Panc1 (cell line): ENCODE results near the gene DNAAF5. TPM values are rescaled to one million over a fixed set of nuclear protein-coding genes. Genes with fewer than 3 reads are reported as not detected.

Experiments
- ATAC-seq: fragments of 200-7000 bp; cut with Tn5 transposase; 2 replicates; pipeline ENCODE4 v1.9.1; 2020; ENCODE audit warnings: mild to moderate bottlenecking, moderate library complexity
- BruUV-seq: library from RNA; stranded (reverse); fragments of 400-500 nt; replicated peaks from 2 replicates; lab custom pipeline; 2021; lab: Mats Ljungman, UMichigan
- CTCF ChIA-PET: fragments of 300-600 bp; sonication (Branson Sonifier 250); formaldehyde crosslinking; loops from one replicate; lab custom pipeline; 2022; ENCODE audit warnings: antibody characterized with exemption; lab: Charles Lee
- POLR2A ChIA-PET: fragments of 300-600 bp; sonication (Branson Sonifier 250); formaldehyde crosslinking; loops from one replicate; lab custom pipeline; 2022; ENCODE audit warnings: antibody characterized with exemption; lab: Charles Lee
- DNase-seq: peaks from one replicate; pipeline ENCODE4 v3.0.0-alpha.2; 2010; ENCODE audit warnings: low read depth, low spot score
- H3K27ac ChIP-seq: 2 replicates; pipeline ENCODE4 v1.5.1; 2011; ENCODE audit warnings: mild to moderate bottlenecking, low read length, inconsistent platforms
- H3K27me3 ChIP-seq: fragments of 200-500 bp; sonication (Bioruptor generic); 2 replicates; pipeline ENCODE4 v1.6.0; 2014; ENCODE audit warnings: low read length, inconsistent platforms; ENCODE audit not compliant: control insufficient read depth, insufficient read depth
- H3K36me3 ChIP-seq: fragments of 200-500 bp; sonication (Bioruptor generic); 2 replicates; pipeline ENCODE4 v1.5.1; 2014; ENCODE audit warnings: inconsistent platforms, mild to moderate bottlenecking, low read length, moderate library complexity; ENCODE audit not compliant: control insufficient read depth, insufficient read depth
- H3K4me1 ChIP-seq: 2 replicates; pipeline ENCODE4 v1.5.1; 2011; ENCODE audit warnings: inconsistent platforms, mild to moderate bottlenecking, low read length, moderate library complexity; ENCODE audit not compliant: control insufficient read depth, insufficient read depth
- H3K4me3 ChIP-seq, 2 experiments: 2 replicates each; pipeline ENCODE4 v1.5.1; 2011 to 2012; ENCODE audit warnings: low read depth in 2 of 2, low read length in 2 of 2, mild to moderate bottlenecking in 2 of 2, inconsistent platforms in 1 of 2, moderate library complexity in 1 of 2
- H3K9me3 ChIP-seq: fragments of 200-500 bp; sonication (Bioruptor generic); 2 replicates; pipeline ENCODE4 v1.5.1; 2014; ENCODE audit warnings: low read depth, mild to moderate bottlenecking, inconsistent platforms, low read length, moderate library complexity; ENCODE audit not compliant: control insufficient read depth, insufficient read depth
- CTCF ChIP-seq: fragments of 450-650 bp; IDR thresholded peaks from 2 replicates; pipeline ENCODE4 v1.5.1; 2017; ENCODE audit warnings: mild to moderate bottlenecking
- POLR2AphosphoS5 ChIP-seq: IDR thresholded peaks from 2 replicates; pipeline ENCODE4 v1.6.1; 2012; ENCODE audit warnings: mild to moderate bottlenecking, low read depth, low read length, moderate library complexity
- SIN3A ChIP-seq: IDR thresholded peaks from 2 replicates; pipeline ENCODE4 v1.6.1; 2012; ENCODE audit warnings: low read depth, mild to moderate bottlenecking, low read length, moderate library complexity, borderline replicate concordance; ENCODE audit not compliant: insufficient read depth
- TCF7L2 ChIP-seq: IDR thresholded peaks from 2 replicates; pipeline ENCODE4 v1.6.1; 2011; ENCODE audit warnings: mild to moderate bottlenecking, low read depth, low read length, inconsistent platforms
- in situ Hi-C: cut with HindIII; loops from 2 replicates; pipeline ENCODE4 v1.10.0; 2016; ENCODE audit warnings: low sequenced_read_pairs, low pct_unique_long_range_greater_than_20kb
- intact Hi-C: fragments of 100-400 bp; cut with micrococcal nuclease; formaldehyde crosslinking; loops from one replicate; pipeline ENCODE4 v1.10.0; 2022; ENCODE audit not compliant: unreplicated experiment
- total RNA-seq: library from RNA; stranded (reverse); gene quantifications from one replicate; pipeline ENCODE4 v1.2.1, GENCODE V29; 2021; ENCODE audit not compliant: unreplicated experiment
- TF ChIP-seq, protein P1 (sequence below), 2 experiments: IDR thresholded peaks; 2 replicates each; pipeline ENCODE4 v1.6.1; 2011 to 2012; ENCODE audit warnings: low read depth in 2 of 2, control low read depth in 1 of 2, low read length in 1 of 2, mild to moderate bottlenecking in 1 of 2, moderate library complexity in 1 of 2; ENCODE audit not compliant: insufficient read depth in 1 of 2

The DNAAF5 gene
- total RNA-seq, 1 experiment from 2014 or later = 79.5 TPM

GRCh38 chr7:787332-788240 lies 61.1 kb downstream of the DNAAF5 start:
- TF ChIP-seq TCF7L2 = no peak
- TF ChIP-seq, protein P1, sequence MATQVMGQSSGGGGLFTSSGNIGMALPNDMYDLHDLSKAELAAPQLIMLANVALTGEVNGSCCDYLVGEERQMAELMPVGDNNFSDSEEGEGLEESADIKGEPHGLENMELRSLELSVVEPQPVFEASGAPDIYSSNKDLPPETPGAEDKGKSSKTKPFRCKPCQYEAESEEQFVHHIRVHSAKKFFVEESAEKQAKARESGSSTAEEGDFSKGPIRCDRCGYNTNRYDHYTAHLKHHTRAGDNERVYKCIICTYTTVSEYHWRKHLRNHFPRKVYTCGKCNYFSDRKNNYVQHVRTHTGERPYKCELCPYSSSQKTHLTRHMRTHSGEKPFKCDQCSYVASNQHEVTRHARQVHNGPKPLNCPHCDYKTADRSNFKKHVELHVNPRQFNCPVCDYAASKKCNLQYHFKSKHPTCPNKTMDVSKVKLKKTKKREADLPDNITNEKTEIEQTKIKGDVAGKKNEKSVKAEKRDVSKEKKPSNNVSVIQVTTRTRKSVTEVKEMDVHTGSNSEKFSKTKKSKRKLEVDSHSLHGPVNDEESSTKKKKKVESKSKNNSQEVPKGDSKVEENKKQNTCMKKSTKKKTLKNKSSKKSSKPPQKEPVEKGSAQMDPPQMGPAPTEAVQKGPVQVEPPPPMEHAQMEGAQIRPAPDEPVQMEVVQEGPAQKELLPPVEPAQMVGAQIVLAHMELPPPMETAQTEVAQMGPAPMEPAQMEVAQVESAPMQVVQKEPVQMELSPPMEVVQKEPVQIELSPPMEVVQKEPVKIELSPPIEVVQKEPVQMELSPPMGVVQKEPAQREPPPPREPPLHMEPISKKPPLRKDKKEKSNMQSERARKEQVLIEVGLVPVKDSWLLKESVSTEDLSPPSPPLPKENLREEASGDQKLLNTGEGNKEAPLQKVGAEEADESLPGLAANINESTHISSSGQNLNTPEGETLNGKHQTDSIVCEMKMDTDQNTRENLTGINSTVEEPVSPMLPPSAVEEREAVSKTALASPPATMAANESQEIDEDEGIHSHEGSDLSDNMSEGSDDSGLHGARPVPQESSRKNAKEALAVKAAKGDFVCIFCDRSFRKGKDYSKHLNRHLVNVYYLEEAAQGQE (IDR thresholded peaks at IDR 0.05; ENCODE audit: insufficient read depth in 1 of 2, low read depth in 2 of 2, low read length in 1 of 2) = no peak
- no peak for DNase-seq
- no TSS peak for BruUV-seq
- intact Hi-C loops (loop anchor here (5.0 kb wide), 1 partner anchor 85 kb away; no protein-coding TSS in a partner anchor), in situ Hi-C loops (no loop called here)
- Histone ChIP-seq H3K27ac (no peak overlapping the region), H3K4me3 (no peak overlapping the region), H3K36me3 (no peaks in the 10 kb centered on the region; the same call in 1 of the 2 replicates), H3K9me3 (no peaks in the 10 kb centered on the region), H3K4me1 (no peaks in the 10 kb centered on the region), H3K27me3 (no peaks in the 10 kb centered on the region)
- ATAC-seq = peak; percentile 79
- ChIA-PET CTCF (interaction anchor here (0.7 to 0.8 kb wide), 2 partner anchors 14 to 70 kb away, joined by 3 read pairs; no protein-coding TSS in a partner anchor), POLR2A (interaction anchor here (0.6 kb wide), 1 partner anchor 164 kb away, joined by 3 read pairs; no protein-coding TSS in a partner anchor)

GRCh38 chr7:791519-791918 lies 65.0 kb downstream of the DNAAF5 start:
- Histone ChIP-seq H3K27ac (no peak overlapping the region), H3K4me1 (no peaks in the 10 kb centered on the region), H3K27me3 (no peaks in the 10 kb centered on the region), H3K36me3 (no peaks in the 10 kb centered on the region), H3K9me3 (no peaks in the 10 kb centered on the region), H3K4me3 (no peak overlapping the region)
- ChIA-PET CTCF (no interaction called here), POLR2A (no interaction called here)
- in situ Hi-C loops (no loop called here), intact Hi-C loops (no loop called here)
- ATAC-seq (no peak), DNase-seq (no peak)
- TF ChIP-seq SIN3A (no peak), POLR2AphosphoS5 (no peak), CTCF (no peak), TCF7L2 (no peak)
- TF ChIP-seq, protein P1 (IDR thresholded peaks at IDR 0.05; ENCODE audit: insufficient read depth in 1 of 2, low read depth in 2 of 2, low read length in 1 of 2) = no peak
- BruUV-seq = no TSS peak
